Neuronal stem cell (in vitro differentiated cells): ENCODE measurements around the gene NPR1. TPM values are rescaled to one million over a fixed set of nuclear protein-coding genes. Genes with fewer than 3 reads are reported as not detected.

ENCODE experiments used
- DNase-seq: peaks from one replicate; pipeline ENCODE4 v3.0.0-alpha.2; 2013; ENCODE audit warnings: low spot score
- H2AFZ ChIP-seq: one replicate; pipeline ENCODE4 v1.6.1; 2013; ENCODE audit warnings: mild to moderate bottlenecking, low read length, inconsistent platforms
- H2AK5ac ChIP-seq: 2 replicates; pipeline ENCODE4 v1.6.1; 2013; ENCODE audit warnings: low read depth, mild to moderate bottlenecking, inconsistent platforms, low read length, moderate library complexity, mixed read lengths
- H2BK120ac ChIP-seq: 2 replicates; pipeline ENCODE4 v1.6.1; 2013; ENCODE audit warnings: low read depth, mild to moderate bottlenecking, inconsistent platforms, low read length, moderate library complexity, mixed read lengths
- H2BK12ac ChIP-seq: one replicate; pipeline ENCODE4 v1.6.1; 2013; ENCODE audit warnings: low read length, inconsistent platforms
- H2BK15ac ChIP-seq: 2 replicates; pipeline ENCODE4 v1.6.1; 2013; ENCODE audit warnings: mild to moderate bottlenecking, low read length, inconsistent platforms, mixed read lengths
- H2BK5ac ChIP-seq: one replicate; pipeline ENCODE4 v1.6.1; 2013; ENCODE audit warnings: inconsistent platforms, mild to moderate bottlenecking, low read length, moderate library complexity
- H3K14ac ChIP-seq: one replicate; pipeline ENCODE4 v1.6.1; 2013; ENCODE audit warnings: low read length, inconsistent platforms
- H3K18ac ChIP-seq: 2 replicates; pipeline ENCODE4 v1.6.1; 2013; ENCODE audit warnings: low read length, inconsistent platforms
- H3K23ac ChIP-seq: 2 replicates; pipeline ENCODE4 v1.6.1; 2013; ENCODE audit warnings: low read depth, mild to moderate bottlenecking, mixed read lengths, low read length, inconsistent platforms; ENCODE audit not compliant: poor library complexity
- H3K27ac ChIP-seq: replicated peaks from 3 replicates; pipeline ENCODE4 v1.5.1; 2013; ENCODE audit warnings: low read length, inconsistent platforms
- H3K27me3 ChIP-seq, 3 experiments: 2 replicates each; pipeline ENCODE4 v1.6.1; 2013; ENCODE audit warnings: low read length in 3 of 3, mild to moderate bottlenecking in 2 of 3, inconsistent platforms in 1 of 3, low read depth in 1 of 3, mixed read lengths in 1 of 3, moderate library complexity in 1 of 3; ENCODE audit not compliant: control insufficient read depth in 3 of 3, insufficient read depth in 3 of 3
- H3K36me3 ChIP-seq, 2 donors: replicated peaks in 1 of 2; 2 replicates each; pipeline ENCODE4 v1.6.1; 2013; ENCODE audit warnings: low read length in 2 of 2; ENCODE audit not compliant: control insufficient read depth in 2 of 2, insufficient read depth in 2 of 2
- H3K4ac ChIP-seq: 2 replicates; pipeline ENCODE4 v1.6.1; 2013; ENCODE audit warnings: inconsistent platforms, mild to moderate bottlenecking, low read length, moderate library complexity
- H3K4me1 ChIP-seq, 2 donors: 1 replicate in 1 of 2; 2 replicates in 1 of 2; pipeline ENCODE4 v1.6.1; 2013; ENCODE audit warnings: low read length in 2 of 2, low read depth in 1 of 2; ENCODE audit not compliant: control insufficient read depth in 2 of 2, insufficient read depth in 1 of 2
- H3K4me2 ChIP-seq: one replicate; pipeline ENCODE4 v1.6.1; 2013; ENCODE audit warnings: mild to moderate bottlenecking, low read length, inconsistent platforms; ENCODE audit not compliant: insufficient read depth, poor library complexity, severe bottlenecking
- H3K4me3 ChIP-seq, 2 donors: 2 replicates each; pipeline ENCODE4 v1.5.1; 2013; ENCODE audit warnings: low read length in 2 of 2, mild to moderate bottlenecking in 2 of 2, inconsistent platforms in 1 of 2, moderate library complexity in 1 of 2
- H3K79me1 ChIP-seq: one replicate; pipeline ENCODE4 v1.6.1; 2013; ENCODE audit warnings: low read depth, mild to moderate bottlenecking, inconsistent platforms, low read length, moderate library complexity
- H3K9ac ChIP-seq: one replicate; pipeline ENCODE4 v1.6.1; 2013; ENCODE audit warnings: mild to moderate bottlenecking, low read depth, low read length, inconsistent platforms; ENCODE audit not compliant: poor library complexity
- H3K9me3 ChIP-seq, 2 donors: replicated peaks in 1 of 2; 2 replicates each; pipeline versions ENCODE3 to v1.6.1; 2013; ENCODE audit warnings: low read length in 2 of 2, mild to moderate bottlenecking in 2 of 2, inconsistent platforms in 1 of 2, low read depth in 1 of 2, mixed read lengths in 1 of 2, moderate library complexity in 1 of 2; ENCODE audit not compliant: control insufficient read depth in 2 of 2, insufficient read depth in 1 of 2
- H4K8ac ChIP-seq: one replicate; pipeline ENCODE4 v1.6.1; 2013; ENCODE audit warnings: low read depth, mild to moderate bottlenecking, inconsistent platforms, low read length, moderate library complexity
- H4K91ac ChIP-seq: one replicate; pipeline ENCODE4 v1.6.1; 2013; ENCODE audit warnings: low read length, low read depth, mild to moderate bottlenecking, inconsistent platforms; ENCODE audit not compliant: poor library complexity
- WGBS, 2 donors: extraction: QIAGEN DNeasy Blood & Tissue Kit; methylation state at CpG; one replicate each; pipeline ENCODE4 v1.1.7; 2013; ENCODE audit warnings: missing lambda C conversion rate in 2 of 2, mixed read lengths in 1 of 2; ENCODE audit not compliant: insufficient read length in 2 of 2, insufficient replicate concordance in 1 of 2; ENCODE audit errors: extremely low coverage in 2 of 2; 5-methylcytosine and 5-hydroxymethylcytosine counted together
- polyA plus RNA-seq, 2 experiments: library from polyadenylated mRNA; stranded (reverse); fragments of 200-250 nt; gene quantifications; one replicate each; pipeline ENCODE4 v1.2.3, GENCODE V29; 2013

The NPR1 gene
- polyA plus RNA-seq (2013, experiment 1 of 2), result 0.74 TPM
- 0.76 TPM for polyA plus RNA-seq (2013, experiment 2 of 2)

GRCh38 chr1:153678519-153679336, at the start of gene NPR1:
TSS of gene NPR1 (plus strand) at chr1:153678688. CDS start at chr1:153679109, 421 bp downstream.
- H4K8ac ChIP-seq, result peak within 1 kb of the TSS; percentile 9
- WGBS, 2 donors, result no CpG with 5 or more reads among the region's 78 CpGs
- no peak within 1 kb of the TSS for H3K27ac ChIP-seq
- peak within 1 kb of the TSS; percentile 91 for H2AFZ ChIP-seq
- H2AK5ac ChIP-seq, result peak within 1 kb of the TSS; percentile 57
- H3K14ac ChIP-seq, result peak within 1 kb of the TSS; percentile 91
- peaks cover 3% of the 10 kb centered on the region for H3K79me1 ChIP-seq
- H3K9me3 ChIP-seq, result peaks cover 0 to 2% of the 10 kb centered on the region in 2 donors
- H3K36me3 ChIP-seq, result no peaks in the 10 kb centered on the region
- H3K4me1 ChIP-seq, result peaks cover 8 to 11% of the 10 kb centered on the region in 2 donors
- no peak for DNase-seq
- peak within 1 kb of the TSS; percentile 31 to 81 for H3K4me3 ChIP-seq
- peak within 1 kb of the TSS; percentile 90 for H3K4me2 ChIP-seq
- H2BK12ac ChIP-seq, result peak within 1 kb of the TSS; percentile 78
- H2BK15ac ChIP-seq, result peak within 1 kb of the TSS; percentile 93
- peak within 1 kb of the TSS; percentile 57 for H2BK5ac ChIP-seq
- peak within 1 kb of the TSS; percentile 92 for H3K9ac ChIP-seq
- H3K4ac ChIP-seq, result no peak within 1 kb of the TSS
- H3K18ac ChIP-seq, result peak within 1 kb of the TSS; percentile 96
- H3K23ac ChIP-seq, result peak within 1 kb of the TSS; percentile 99
- peak within 1 kb of the TSS; percentile 92 for H2BK120ac ChIP-seq
- peaks cover 20 to 59% (median 40%) of the 10 kb centered on the region in 3 experiments for H3K27me3 ChIP-seq
- no peak within 1 kb of the TSS for H4K91ac ChIP-seq

- Histone ChIP-seq H3K27ac (no peak overlapping the region), H2BK5ac (peak overlapping the region; percentile 0), H4K8ac (no peak overlapping the region), H3K79me1 (peaks cover 3% of the 10 kb centered on the region), H3K4me2 (no peak overlapping the region), H3K36me3 (peaks cover 0 to 10% of the 10 kb centered on the region in 2 donors), H3K23ac (no peak overlapping the region), H2AFZ (peak overlapping the region; percentile 19), H3K4me1 (peaks cover 12 to 16% of the 10 kb centered on the region in 2 donors), H4K91ac (no peak overlapping the region), H3K18ac (no peak overlapping the region), H3K27me3 (no peaks in the 10 kb centered on the region), H2BK120ac (peak overlapping the region; percentile 64), H3K4me3 (no peak overlapping the region), H3K9me3 (peaks cover 0 to 5% of the 10 kb centered on the region in 2 donors), H2AK5ac (peak overlapping the region; percentile 10), H3K9ac (no peak overlapping the region), H2BK15ac (peak overlapping the region; percentile 20), H3K14ac (no peak overlapping the region), H2BK12ac (no peak overlapping the region), H3K4ac (no peak overlapping the region)
- no CpG with 5 or more reads among the region's 5 CpGs for WGBS, 2 donors
- DNase-seq, result no peak
These were observed 49.2 kb upstream of the NPR1 start for GRCh38 chr1:153629343-153629665.

GRCh38 chr1:153629971-153630370, 48.5 kb upstream of the NPR1 start:
- Histone ChIP-seq H4K8ac (peak overlapping the region; percentile 9), H2BK120ac (no peak overlapping the region), H2AK5ac (no peak overlapping the region), H2AFZ (no peak overlapping the region), H2BK12ac (peak overlapping the region; percentile 17), H3K9ac (peak overlapping the region; percentile 40), H3K27ac (no peak overlapping the region), H3K4me1 (peaks cover 12 to 16% of the 10 kb centered on the region in 2 donors), H3K27me3 (no peaks in the 10 kb centered on the region), H3K4me2 (no peak overlapping the region), H3K4ac (no peak overlapping the region), H3K18ac (peak overlapping the region; percentile 25), H3K9me3 (peaks cover 0 to 5% of the 10 kb centered on the region in 2 donors), H2BK15ac (no peak overlapping the region), H4K91ac (no peak overlapping the region), H2BK5ac (no peak overlapping the region), H3K36me3 (peaks cover 0 to 8% of the 10 kb centered on the region in 2 donors), H3K4me3 (no peak overlapping the region), H3K23ac (peak overlapping the region; percentile 29), H3K14ac (peak overlapping the region; percentile 85), H3K79me1 (peaks cover 3% of the 10 kb centered on the region)
- no CpG with 5 or more reads among the region's 1 CpG for WGBS, 2 donors
- no peak for DNase-seq

GRCh38 chr1:153630384-153630783, 48.1 kb upstream of the NPR1 start:
- peaks cover 0 to 8% of the 10 kb centered on the region in 2 donors for H3K36me3 ChIP-seq
- no peak overlapping the region for H2BK12ac ChIP-seq

More at GRCh38 chr1:153630384-153630783, 48.1 kb upstream of the NPR1 start:
- no peak overlapping the region for H3K27ac ChIP-seq
- H4K8ac ChIP-seq, result no peak overlapping the region
- WGBS, 2 donors, result no CpG with 5 or more reads among the region's 7 CpGs
- no peak overlapping the region for H2BK5ac ChIP-seq
- no peak overlapping the region for H3K23ac ChIP-seq
- H2BK15ac ChIP-seq, result no peak overlapping the region
- H2BK120ac ChIP-seq, result no peak overlapping the region
- DNase-seq, result no peak
- peaks cover 14 to 19% of the 10 kb centered on the region in 2 donors for H3K4me1 ChIP-seq
- H3K4me3 ChIP-seq, result no peak overlapping the region
- H4K91ac ChIP-seq, result no peak overlapping the region
- peaks cover 3% of the 10 kb centered on the region for H3K79me1 ChIP-seq
- peaks cover 0 to 5% of the 10 kb centered on the region in 2 donors for H3K9me3 ChIP-seq
- no peak overlapping the region for H3K9ac ChIP-seq
- no peak overlapping the region for H3K4ac ChIP-seq
- H2AK5ac ChIP-seq, result no peak overlapping the region
- no peaks in the 10 kb centered on the region for H3K27me3 ChIP-seq
- H3K4me2 ChIP-seq, result no peak overlapping the region
- H3K14ac ChIP-seq, result no peak overlapping the region
- H3K18ac ChIP-seq, result no peak overlapping the region
- no peak overlapping the region for H2AFZ ChIP-seq
